ENCODE measurements around the gene SCNM1.

The SCNM1 gene

DNA sequence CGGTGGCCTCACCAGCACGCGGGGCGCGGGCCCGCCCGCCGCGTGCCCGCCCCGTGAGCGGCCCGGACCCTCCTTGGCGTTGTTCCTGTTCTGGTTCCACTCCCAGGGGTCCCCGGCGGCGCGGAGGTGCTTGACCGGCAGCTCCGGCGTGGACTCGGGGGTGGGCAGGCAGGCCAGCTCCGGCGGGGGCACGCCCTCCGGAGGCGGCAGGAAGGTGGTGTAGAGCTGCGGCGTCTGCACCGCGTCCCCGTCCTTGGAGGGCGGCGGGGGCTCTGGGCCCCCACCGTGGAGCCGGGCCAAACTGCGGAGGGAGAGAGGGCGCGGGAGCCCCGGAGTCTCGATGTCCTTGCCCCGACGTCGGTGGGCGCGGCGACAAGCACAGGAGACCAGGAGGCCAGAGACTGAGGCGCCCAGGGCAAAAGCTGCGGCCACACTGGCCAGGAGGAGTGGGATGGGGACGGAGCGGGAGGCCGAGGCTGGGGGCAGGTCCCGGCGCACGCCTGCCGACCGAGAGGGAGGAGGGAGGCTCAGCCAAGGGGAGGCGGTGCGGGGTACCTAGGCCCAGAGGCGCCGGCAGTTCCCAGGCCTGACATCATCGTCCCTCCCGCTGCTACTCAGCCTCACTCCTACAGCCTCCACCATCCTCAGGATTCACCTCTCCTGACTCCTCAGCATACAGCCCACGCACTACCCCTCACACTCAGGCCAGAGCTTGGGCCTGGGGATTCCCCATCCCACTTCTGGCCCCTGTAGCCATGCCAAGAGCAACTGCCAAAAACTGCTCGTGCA, 32.7 kb upstream of the SCNM1 start:
- TF ChIP-seq, protein P1, sequence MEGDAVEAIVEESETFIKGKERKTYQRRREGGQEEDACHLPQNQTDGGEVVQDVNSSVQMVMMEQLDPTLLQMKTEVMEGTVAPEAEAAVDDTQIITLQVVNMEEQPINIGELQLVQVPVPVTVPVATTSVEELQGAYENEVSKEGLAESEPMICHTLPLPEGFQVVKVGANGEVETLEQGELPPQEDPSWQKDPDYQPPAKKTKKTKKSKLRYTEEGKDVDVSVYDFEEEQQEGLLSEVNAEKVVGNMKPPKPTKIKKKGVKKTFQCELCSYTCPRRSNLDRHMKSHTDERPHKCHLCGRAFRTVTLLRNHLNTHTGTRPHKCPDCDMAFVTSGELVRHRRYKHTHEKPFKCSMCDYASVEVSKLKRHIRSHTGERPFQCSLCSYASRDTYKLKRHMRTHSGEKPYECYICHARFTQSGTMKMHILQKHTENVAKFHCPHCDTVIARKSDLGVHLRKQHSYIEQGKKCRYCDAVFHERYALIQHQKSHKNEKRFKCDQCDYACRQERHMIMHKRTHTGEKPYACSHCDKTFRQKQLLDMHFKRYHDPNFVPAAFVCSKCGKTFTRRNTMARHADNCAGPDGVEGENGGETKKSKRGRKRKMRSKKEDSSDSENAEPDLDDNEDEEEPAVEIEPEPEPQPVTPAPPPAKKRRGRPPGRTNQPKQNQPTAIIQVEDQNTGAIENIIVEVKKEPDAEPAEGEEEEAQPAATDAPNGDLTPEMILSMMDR (IDR thresholded peaks at IDR 0.05) = no peak

DNA sequence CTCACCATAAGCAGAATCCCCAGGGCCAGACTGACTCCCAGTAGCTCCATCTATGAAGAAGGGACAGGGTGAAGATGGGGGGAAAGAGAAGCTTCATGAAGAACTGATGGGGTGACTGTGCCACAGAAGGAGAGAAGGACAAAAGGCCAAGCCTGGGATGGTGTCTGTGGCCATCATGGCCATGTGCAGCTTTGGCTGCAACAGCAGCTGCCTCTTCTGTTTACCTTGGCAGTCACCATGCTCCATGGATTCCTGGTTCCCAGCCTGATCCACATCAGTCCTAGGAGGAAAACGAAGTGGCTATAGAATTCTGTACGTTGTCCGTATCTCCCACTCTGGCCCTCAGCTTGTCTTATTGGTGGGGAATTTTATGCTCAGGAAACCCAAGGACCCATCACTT, 31.5 kb upstream of the SCNM1 start:
- TF ChIP-seq, protein P1 (IDR thresholded peaks at IDR 0.05) = no peak

DNA sequence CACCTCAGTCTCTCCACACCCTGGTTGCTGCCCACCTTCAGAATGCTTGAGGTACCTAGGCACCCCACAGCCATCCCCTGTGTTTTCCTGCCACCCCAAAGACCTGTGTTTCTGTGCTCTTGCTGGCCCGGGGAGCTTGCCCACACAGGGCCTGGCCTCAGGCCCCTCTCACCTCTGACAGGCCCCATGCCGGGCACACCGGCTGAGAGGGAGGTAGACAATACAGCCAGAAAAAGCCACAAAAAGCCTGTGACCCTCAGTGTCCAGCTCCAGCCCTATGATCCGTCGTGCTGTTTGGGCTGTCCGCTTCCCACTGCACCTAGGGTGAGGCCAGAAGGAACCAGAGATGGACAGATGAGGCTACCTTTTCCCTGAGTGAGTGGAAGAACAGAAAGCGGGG, 31.0 kb upstream of the SCNM1 start:
- TF ChIP-seq, protein P1 (IDR thresholded peaks at IDR 0.05) = no peak

DNA sequence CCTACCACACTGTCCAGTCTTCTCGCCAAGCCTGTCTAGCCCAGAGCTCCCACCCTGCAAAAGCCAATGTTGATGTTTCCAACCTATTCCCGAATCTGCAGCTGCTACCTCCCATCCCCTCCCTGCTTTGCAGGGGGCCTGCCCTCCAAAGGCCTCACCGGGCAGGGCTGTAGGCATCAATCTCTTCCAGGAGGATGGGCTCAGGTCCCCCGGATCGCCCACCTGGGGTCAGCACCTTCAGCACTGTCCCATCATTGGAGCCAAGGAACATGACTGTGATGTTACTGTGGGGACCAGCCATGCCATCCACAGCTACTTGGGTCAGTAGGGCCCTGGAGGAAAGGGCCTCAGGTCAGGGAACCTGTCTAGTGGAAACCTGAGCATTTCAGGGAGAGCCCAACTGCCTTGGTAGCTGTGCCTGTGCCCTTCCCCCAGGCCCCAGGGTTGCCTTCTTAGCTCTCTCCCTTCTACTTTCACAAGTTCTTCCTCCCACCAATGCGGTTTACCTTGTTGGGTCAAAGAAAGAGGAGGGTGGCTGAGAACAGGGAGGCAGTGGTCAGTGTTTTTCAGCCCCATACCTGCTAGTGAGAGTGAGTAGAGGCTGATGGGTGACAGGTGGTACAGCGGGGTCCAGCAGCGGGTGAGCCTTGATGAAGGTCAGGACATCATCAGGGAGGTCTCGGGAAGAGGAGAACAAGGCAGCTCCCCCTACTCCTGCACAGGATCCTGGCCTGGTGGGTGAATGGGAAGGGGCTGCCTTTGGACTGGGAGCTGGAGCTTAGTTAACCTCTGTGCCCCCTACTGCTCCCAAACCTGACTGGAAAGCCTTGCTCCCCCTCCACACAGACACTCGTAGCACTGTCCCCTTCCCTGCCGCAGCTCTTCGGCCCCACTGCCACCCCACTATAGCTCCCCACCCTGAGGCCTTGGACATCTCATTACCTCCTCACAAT, 30.2 kb upstream of the SCNM1 start:
- TF ChIP-seq, protein P1 (IDR thresholded peaks at IDR 0.05) = no peak

DNA sequence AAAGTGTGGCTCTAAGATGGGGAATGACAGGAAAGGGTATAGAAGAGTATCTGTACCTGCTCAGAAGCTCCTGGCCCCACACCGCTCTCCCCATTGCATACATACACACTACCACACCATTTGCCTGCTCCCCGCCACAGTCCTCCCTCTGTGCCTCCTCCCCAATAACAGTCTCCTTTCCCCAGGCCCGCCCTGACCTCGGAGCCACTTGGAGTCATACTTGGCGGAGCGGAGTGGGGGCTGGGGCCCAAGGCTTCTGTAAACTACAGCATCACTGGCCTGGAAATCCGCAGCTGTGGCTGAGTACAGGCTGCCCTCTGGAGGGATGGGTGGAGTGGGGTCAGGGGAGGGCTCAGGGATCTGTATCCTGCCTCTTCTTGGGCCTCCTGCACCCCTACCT, 28.2 kb upstream of the SCNM1 start:
- TF ChIP-seq, protein P1 (IDR thresholded peaks at IDR 0.05) = no peak

DNA sequence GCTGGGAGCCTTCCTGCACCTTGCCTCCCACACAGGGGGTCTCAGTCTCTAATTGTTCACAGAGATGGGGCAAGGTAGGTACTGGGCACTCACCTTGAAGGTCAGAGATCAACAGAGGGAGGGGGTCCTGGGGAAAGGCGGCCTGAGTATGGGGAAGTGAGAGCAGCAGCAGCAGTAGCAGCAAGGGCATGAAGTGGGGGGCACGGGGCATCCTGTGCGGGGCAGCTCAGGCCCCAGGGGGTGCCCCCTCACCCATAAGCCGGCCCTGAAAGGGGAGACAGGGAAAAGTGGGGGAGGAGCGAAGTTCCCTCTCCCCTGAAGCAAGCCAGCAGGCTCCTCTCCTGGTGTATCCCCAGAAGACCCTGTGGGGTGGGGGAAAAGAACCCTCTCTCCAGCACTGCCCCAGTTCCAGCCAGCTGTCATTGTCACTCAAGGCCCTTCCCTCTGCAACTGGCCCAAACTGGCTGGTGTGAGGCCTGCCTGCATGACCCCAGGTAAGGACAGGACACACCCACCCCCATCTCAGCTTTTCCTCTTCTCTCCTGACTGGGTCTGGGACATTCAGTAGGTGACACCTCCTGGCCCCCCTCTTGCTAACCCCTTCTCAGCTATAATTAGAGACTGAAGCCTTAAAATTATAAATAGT, 23.4 kb upstream of the SCNM1 start:
- TF ChIP-seq, protein P1 (IDR thresholded peaks at IDR 0.05) = no peak

DNA sequence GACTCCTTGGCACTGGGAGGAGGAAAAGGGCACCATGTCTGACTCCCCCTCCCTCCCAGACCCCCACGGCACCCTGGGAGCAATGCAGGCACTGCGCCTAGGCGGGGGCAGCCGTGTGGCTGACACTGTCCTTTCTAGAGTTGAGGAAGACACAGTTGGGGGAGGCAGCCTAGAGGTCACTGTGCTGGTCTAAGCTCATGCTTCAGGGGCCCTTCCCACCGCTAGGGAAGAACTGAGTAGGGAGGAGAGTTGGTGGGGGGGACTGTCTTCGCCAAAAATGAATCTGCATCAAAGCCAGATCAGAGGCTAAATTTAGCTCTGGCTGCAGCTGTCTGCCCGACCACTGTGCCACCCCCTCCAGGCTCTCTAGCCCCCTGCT, 22.9 kb upstream of the SCNM1 start:
- TF ChIP-seq, protein P1 (IDR thresholded peaks at IDR 0.05) = no peak

Data from LNCAP (cell line).